RWPE2 (cell line): ENCODE data around the gene ASZ1.

ENCODE experiments used
- ATAC-seq: fragments of 200-7000 bp; cut with Tn5 transposase; 3 replicates; pipeline ENCODE4 v1.9.1; 2021; ENCODE audit warnings: low read depth
- DNase-seq: peaks from one replicate; pipeline ENCODE4 v3.0.0-alpha.2; 2020; ENCODE audit warnings: low spot score
- H3K27ac ChIP-seq: fragments of 450-650 bp; 2 replicates; pipeline ENCODE4 v1.5.1; 2017; ENCODE audit warnings: mild to moderate bottlenecking; ENCODE audit not compliant: poor library complexity, severe bottlenecking
- H3K27me3 ChIP-seq: fragments of 250-450 bp; sonication (Bioruptor Pico); 2 replicates; pipeline ENCODE4 v1.5.1; 2021; ENCODE audit warnings: mild to moderate bottlenecking, moderate library complexity; ENCODE audit not compliant: insufficient read depth, poor library complexity, severe bottlenecking
- H3K36me3 ChIP-seq: fragments of 250-450 bp; sonication (Bioruptor Pico); 2 replicates; pipeline ENCODE4 v1.5.1; 2020; ENCODE audit warnings: low read depth, mild to moderate bottlenecking, moderate library complexity
- H3K4me1 ChIP-seq: fragments of 250-450 bp; sonication (Bioruptor Pico); 2 replicates; pipeline ENCODE4 v1.5.1; 2021; ENCODE audit warnings: mild to moderate bottlenecking, moderate library complexity; ENCODE audit not compliant: insufficient read depth, poor library complexity, severe bottlenecking
- H3K4me3 ChIP-seq: fragments of 250-450 bp; sonication (Bioruptor Pico); 2 replicates; pipeline ENCODE4 v1.5.1; 2021; ENCODE audit warnings: mild to moderate bottlenecking, moderate library complexity; ENCODE audit not compliant: severe bottlenecking
- H3K9me3 ChIP-seq: fragments of 250-450 bp; sonication (Bioruptor Pico); 2 replicates; pipeline ENCODE4 v1.5.1; 2021; ENCODE audit warnings: mild to moderate bottlenecking, moderate library complexity; ENCODE audit not compliant: severe bottlenecking
- CTCF ChIP-seq: fragments of 450-650 bp; IDR thresholded peaks from one replicate; pipeline ENCODE4 v1.5.1; 2017; ENCODE audit warnings: mild to moderate bottlenecking, moderate library complexity; ENCODE audit not compliant: poor library complexity, severe bottlenecking

Gene ASZ1

GRCh38 chr7:117402109-117402508 lies 25.2 kb downstream of the ASZ1 start:
- Histone ChIP-seq H3K4me1 (no peaks in the 10 kb centered on the region), H3K27ac (no peak overlapping the region), H3K9me3 (no peaks in the 10 kb centered on the region), H3K36me3 (no peaks in the 10 kb centered on the region), H3K4me3 (no peak overlapping the region), H3K27me3 (no peaks in the 10 kb centered on the region)
- ATAC-seq = no peak
- TF ChIP-seq CTCF = no peak
- DNase-seq = no peak

- ATAC-seq (peak; percentile 42; the same call in 1 of the 3 replicates), DNase-seq (no peak)
- H3K27me3 ChIP-seq = peaks cover 3% of the 10 kb centered on the region
Measured at GRCh38 chr7:117401293-117402002, 25.8 kb downstream of the ASZ1 start.

GRCh38 chr7:117399820-117400422 lies 27.4 kb downstream of the ASZ1 start:
- TF ChIP-seq CTCF = peak; percentile 78
- no peak for DNase-seq
- Histone ChIP-seq H3K4me1 (no peaks in the 10 kb centered on the region), H3K36me3 (no peaks in the 10 kb centered on the region), H3K27ac (no peak overlapping the region), H3K27me3 (peaks cover 3% of the 10 kb centered on the region), H3K9me3 (no peaks in the 10 kb centered on the region), H3K4me3 (no peak overlapping the region)
- no peak for ATAC-seq

More at GRCh38 chr7:117401293-117402002, 25.8 kb downstream of the ASZ1 start:
- no peaks in the 10 kb centered on the region for H3K9me3 ChIP-seq
- no peaks in the 10 kb centered on the region for H3K36me3 ChIP-seq
- TF ChIP-seq CTCF = peak; percentile 15
- H3K4me3 ChIP-seq = no peak overlapping the region
- H3K27ac ChIP-seq = no peak overlapping the region
- H3K4me1 ChIP-seq = no peaks in the 10 kb centered on the region

- Histone ChIP-seq H3K36me3 (no peaks in the 10 kb centered on the region), H3K4me1 (no peaks in the 10 kb centered on the region), H3K4me3 (no peak overlapping the region), H3K9me3 (no peaks in the 10 kb centered on the region), H3K27me3 (peaks cover 7% of the 10 kb centered on the region), H3K27ac (no peak overlapping the region)
- no peak for TF ChIP-seq CTCF
- DNase-seq (no peak), ATAC-seq (no peak)
Measured at GRCh38 chr7:117395743-117396142, 31.6 kb downstream of the ASZ1 start.

GRCh38 chr7:117393781-117394180 lies 33.5 kb downstream of the ASZ1 start:
- H3K9me3 ChIP-seq = no peaks in the 10 kb centered on the region
- no peak for TF ChIP-seq CTCF
- ATAC-seq (no peak), DNase-seq (no peak)
- H3K36me3 ChIP-seq = no peaks in the 10 kb centered on the region
- H3K27me3 ChIP-seq = peaks cover 7% of the 10 kb centered on the region
- no peak overlapping the region for H3K27ac ChIP-seq
- no peak overlapping the region for H3K4me3 ChIP-seq
- H3K4me1 ChIP-seq = no peaks in the 10 kb centered on the region
